CD4-positive, alpha-beta T cell treated with Interleukin-17A for 4 hours (primary cell): ENCODE results near the gene TNFRSF1A.
A peak's percentile ranks its signal among the peaks of the same experiment; 100 is the strongest.

ENCODE experiments used
- DNase-seq: peaks from one replicate; pipeline ENCODE4 v3.0.0-alpha.2; 2020; ENCODE audit warnings: mixed read lengths

TNFRSF1A gene

GRCh38 chr12:6374028-6374785 lies 32.3 kb upstream of the TNFRSF1A start:
- no peak for DNase-seq

GRCh38 chr12:6373022-6373787 lies 31.3 kb upstream of the TNFRSF1A start:
- no peak for DNase-seq

GRCh38 chr12:6372403-6373003 lies 30.6 kb upstream of the TNFRSF1A start:
- DNase-seq: no peak

- no peak for DNase-seq
Observed at GRCh38 chr12:6370994-6371754, 29.3 kb upstream of the TNFRSF1A start.

GRCh38 chr12:6370576-6370935 lies 28.7 kb upstream of the TNFRSF1A start:
- DNase-seq: no peak

- no peak for DNase-seq
Observed at GRCh38 chr12:6369916-6370575, 28.2 kb upstream of the TNFRSF1A start.

GRCh38 chr12:6368906-6369525 lies 27.1 kb upstream of the TNFRSF1A start:
- DNase-seq: no peak

GRCh38 chr12:6367969-6368892 lies 26.4 kb upstream of the TNFRSF1A start:
- no peak for DNase-seq

GRCh38 chr12:6367065-6367968 lies 25.4 kb upstream of the TNFRSF1A start:
- peak; percentile 70 for DNase-seq

GRCh38 chr12:6364044-6364374 lies 22.1 kb upstream of the TNFRSF1A start:
- DNase-seq: peak; percentile 70

GRCh38 chr12:6363330-6364043 lies 21.6 kb upstream of the TNFRSF1A start:
- DNase-seq: peak; percentile 85

- DNase-seq: no peak
Observed at GRCh38 chr12:6363010-6363329, 21.1 kb upstream of the TNFRSF1A start.

- no peak for DNase-seq
Observed at GRCh38 chr12:6362403-6362802, 20.5 kb upstream of the TNFRSF1A start.

GRCh38 chr12:6361834-6362233 lies 20.0 kb upstream of the TNFRSF1A start:
- peak; percentile 68 for DNase-seq

GRCh38 chr12:6360578-6361490 lies 19.0 kb upstream of the TNFRSF1A start:
- no peak for DNase-seq

GRCh38 chr12:6360080-6360571 lies 18.2 kb upstream of the TNFRSF1A start:
- no peak for DNase-seq

GRCh38 chr12:6358881-6359280 lies 17.0 kb upstream of the TNFRSF1A start:
- no peak for DNase-seq

- no peak for DNase-seq
Observed at GRCh38 chr12:6356374-6356820, 14.5 kb upstream of the TNFRSF1A start.
